NB4 (cell line): ENCODE data around the gene OR5H2.
A peak's percentile ranks its signal among the peaks of the same experiment; 100 is the strongest.

Experiments
- DNase-seq: peaks from one replicate; pipeline ENCODE4 v3.0.0; 2010; ENCODE audit warnings: low read depth
- H3K4me3 ChIP-seq: one replicate; pipeline ENCODE4 v1.5.1; 2011; ENCODE audit warnings: mild to moderate bottlenecking, low read depth, low read length, moderate library complexity
- MYC ChIP-seq: IDR thresholded peaks from 2 replicates; pipeline ENCODE4 v1.6.1; 2011; ENCODE audit warnings: low read depth, low read length
- POLR2A ChIP-seq: IDR thresholded peaks from 2 replicates; pipeline ENCODE4 v1.6.1; 2011; ENCODE audit warnings: mild to moderate bottlenecking; ENCODE audit not compliant: insufficient read length; ENCODE audit errors: extremely low read depth
- TF ChIP-seq, protein P1 (sequence below): IDR thresholded peaks from one replicate; pipeline ENCODE4 v1.5.1; 2012; ENCODE audit warnings: low read depth, low read length
- TF ChIP-seq, protein P2 (sequence below): IDR thresholded peaks from 2 replicates; pipeline ENCODE4 v1.6.1; 2011; ENCODE audit warnings: low read depth, low read length

The OR5H2 gene

DNA sequence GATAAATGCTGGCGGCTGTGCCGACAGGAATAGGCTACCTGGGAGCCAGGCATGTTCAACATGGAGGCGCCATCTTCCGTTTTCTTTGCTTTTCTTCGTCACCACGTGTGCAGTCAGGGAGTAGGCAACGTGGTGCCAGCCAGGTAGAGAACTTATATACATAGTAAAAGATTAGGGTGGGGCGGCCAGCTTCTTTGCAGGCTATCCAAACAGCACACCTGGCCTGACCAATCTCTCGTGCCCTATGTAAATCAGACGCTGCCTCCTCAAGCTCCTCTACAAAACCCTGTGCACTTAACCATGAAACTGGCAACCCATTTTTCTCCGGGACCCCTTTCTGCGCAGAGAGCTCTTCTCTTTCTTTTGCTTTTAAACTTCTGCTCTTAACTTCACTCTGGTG, 42.8 kb downstream of the OR5H2 start:
- TF ChIP-seq POLR2A (no peak), MYC (no peak)
- TF ChIP-seq, protein P1, sequence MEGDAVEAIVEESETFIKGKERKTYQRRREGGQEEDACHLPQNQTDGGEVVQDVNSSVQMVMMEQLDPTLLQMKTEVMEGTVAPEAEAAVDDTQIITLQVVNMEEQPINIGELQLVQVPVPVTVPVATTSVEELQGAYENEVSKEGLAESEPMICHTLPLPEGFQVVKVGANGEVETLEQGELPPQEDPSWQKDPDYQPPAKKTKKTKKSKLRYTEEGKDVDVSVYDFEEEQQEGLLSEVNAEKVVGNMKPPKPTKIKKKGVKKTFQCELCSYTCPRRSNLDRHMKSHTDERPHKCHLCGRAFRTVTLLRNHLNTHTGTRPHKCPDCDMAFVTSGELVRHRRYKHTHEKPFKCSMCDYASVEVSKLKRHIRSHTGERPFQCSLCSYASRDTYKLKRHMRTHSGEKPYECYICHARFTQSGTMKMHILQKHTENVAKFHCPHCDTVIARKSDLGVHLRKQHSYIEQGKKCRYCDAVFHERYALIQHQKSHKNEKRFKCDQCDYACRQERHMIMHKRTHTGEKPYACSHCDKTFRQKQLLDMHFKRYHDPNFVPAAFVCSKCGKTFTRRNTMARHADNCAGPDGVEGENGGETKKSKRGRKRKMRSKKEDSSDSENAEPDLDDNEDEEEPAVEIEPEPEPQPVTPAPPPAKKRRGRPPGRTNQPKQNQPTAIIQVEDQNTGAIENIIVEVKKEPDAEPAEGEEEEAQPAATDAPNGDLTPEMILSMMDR, result no peak
- TF ChIP-seq, protein P2, sequence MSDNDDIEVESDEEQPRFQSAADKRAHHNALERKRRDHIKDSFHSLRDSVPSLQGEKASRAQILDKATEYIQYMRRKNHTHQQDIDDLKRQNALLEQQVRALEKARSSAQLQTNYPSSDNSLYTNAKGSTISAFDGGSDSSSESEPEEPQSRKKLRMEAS, result no peak
- DNase-seq, result no peak
- no peak overlapping the region for H3K4me3 ChIP-seq

DNA sequence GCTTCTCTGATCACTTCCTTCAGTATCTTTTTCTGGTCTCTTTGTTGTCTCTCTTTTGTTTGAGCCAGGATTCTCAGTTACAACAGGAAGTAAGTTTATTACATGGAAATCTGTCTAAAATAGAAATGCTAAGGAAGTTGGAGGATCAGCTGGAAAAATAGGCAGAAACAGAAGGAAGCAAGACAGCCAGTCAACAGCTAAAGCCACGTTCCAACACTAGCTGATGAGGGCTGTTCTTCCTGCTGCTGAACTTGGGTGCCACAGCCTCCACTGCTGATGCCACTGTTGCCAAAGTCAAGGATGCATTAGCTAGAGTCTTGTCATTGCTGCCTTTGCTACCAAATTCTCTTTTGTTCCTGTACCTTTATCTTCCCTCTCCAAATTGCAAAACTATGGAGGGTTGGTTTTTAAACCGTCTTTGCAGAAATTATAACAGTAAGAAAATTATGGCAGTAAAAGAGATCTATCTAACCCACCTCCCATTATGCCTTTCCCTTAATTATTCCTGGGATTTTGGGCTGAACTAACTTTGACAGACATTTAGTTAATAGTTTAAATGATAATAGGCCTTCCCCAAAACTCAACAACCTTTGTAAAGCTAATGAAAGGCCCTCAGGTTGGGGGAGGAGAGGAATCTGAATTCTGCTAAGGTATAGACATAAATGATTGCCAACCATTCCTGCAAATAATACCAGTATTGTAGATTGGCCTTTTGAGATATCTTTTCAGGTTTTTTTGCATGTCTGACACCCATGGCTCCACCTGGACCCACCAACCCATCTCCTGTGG, 44.0 kb downstream of the OR5H2 start:
- no peak overlapping the region for H3K4me3 ChIP-seq
- no peak for DNase-seq
- no peak for TF ChIP-seq POLR2A
- TF ChIP-seq, protein P1, result no peak
- no peak for TF ChIP-seq MYC
- TF ChIP-seq, protein P2, result no peak

DNA sequence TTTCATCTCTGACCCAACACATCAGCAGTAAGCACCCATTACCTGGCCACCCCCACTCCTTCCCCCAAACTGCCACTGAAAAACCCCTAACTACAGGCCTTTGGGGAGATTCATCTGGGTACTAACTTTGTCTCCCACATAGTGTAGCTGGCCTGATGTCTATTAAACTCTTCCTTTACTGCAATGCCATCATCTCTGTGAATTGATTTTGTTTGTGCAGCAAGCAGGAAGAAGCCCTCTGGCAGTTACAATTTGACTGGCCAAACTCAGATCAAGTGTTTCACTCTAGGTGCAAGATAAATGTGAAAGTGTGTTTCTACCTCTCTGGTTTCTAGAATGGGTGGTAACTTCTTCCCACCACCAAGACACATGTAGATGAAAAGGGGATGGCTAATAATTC, 44.6 kb downstream of the OR5H2 start:
- DNase-seq, result no peak
- TF ChIP-seq, protein P1, result no peak
- TF ChIP-seq, protein P2, result no peak
- no peak for TF ChIP-seq MYC
- H3K4me3 ChIP-seq, result no peak overlapping the region

DNA sequence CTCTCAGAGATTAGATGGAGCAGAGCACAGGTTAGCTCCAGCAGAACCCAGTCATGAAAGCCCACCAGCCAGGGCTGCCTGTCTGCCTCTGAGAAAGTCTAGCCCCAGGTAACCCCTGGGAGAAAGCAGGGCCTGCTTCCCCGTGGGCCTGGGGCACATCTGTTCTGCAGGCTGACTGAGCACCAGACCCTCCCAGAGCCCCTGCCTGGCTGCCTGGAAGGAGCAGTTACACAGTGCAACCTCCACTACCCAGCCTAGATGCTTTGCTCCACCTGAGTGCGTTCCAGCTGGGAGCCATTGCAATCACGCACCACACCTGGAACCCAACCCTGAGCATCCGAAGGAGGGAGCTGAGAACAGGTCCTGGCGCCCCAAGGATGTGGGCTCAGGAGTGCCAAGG, 46.6 kb downstream of the OR5H2 start:
- no peak for DNase-seq
- H3K4me3 ChIP-seq, result no peak overlapping the region
- TF ChIP-seq, protein P1, result no peak
- TF ChIP-seq POLR2A, result no peak
- TF ChIP-seq, protein P2, result no peak
- TF ChIP-seq MYC, result no peak

DNA sequence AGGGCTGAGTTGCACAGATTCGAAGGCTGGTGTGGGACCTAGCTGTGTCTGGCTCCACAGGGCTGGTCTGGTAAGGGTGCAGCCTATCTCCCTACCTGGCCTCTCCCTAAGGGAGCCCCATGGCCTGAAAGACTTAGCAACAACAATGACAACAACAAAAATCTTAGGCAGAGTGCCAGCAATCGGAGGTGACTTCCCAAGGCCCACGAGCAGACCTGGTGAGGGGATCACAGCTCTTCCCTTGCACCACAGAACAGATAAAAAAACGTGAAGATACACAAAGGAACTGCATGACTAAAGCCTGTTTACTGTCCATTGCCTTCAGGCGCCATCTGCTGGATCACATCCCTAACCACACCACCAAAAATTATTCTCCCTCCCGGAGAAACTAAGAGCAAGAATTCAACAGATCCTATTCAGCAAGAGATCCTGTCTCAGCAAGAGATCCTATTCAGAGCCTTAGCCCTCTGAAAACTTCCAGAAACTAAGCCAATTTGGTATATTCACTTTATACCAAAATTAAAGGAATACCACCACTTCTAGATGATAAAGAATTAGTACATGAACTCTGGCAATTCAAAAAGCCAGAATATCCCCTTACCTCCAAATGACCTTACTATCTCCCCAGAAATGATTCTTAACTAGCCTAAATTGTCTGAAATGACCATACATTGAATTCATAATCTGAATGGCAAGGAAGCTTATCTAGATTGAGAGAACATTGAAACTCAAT, 47.3 kb downstream of the OR5H2 start:
- H3K4me3 ChIP-seq, result no peak overlapping the region
- peak; percentile 28; the same call in 1 of the 2 replicates for TF ChIP-seq MYC
- TF ChIP-seq, protein P1, result peak; percentile 54
- TF ChIP-seq POLR2A, result no peak
- DNase-seq, result peak; percentile 57
